Esophagus squamous epithelium (tissue), 5 donors: ENCODE measurements around the gene CCDC183. TPM values are rescaled to one million over a fixed set of nuclear protein-coding genes. Genes with fewer than 3 reads are reported as not detected.

ENCODE experiments used
- DNase-seq: peaks from one replicate; lab custom pipeline; 2025; lab: John Stamatoyannopoulos, UW
- H3K27ac ChIP-seq, 4 donors: fragments of 200-600 bp; sonication (generic); one replicate each; pipeline ENCODE4 v1.5.1; 2016 to 2019; ENCODE audit warnings: mild to moderate bottlenecking in 1 of 4
- H3K27me3 ChIP-seq, 4 donors: fragments of 200-600 bp; sonication (generic); 1 replicate in 3 of 4; 2 replicates in 1 of 4; pipeline versions ENCODE4 v1.5.1 to v1.6.0; 2017 to 2021; ENCODE audit warnings: antibody characterized with exemption in 1 of 4
- H3K36me3 ChIP-seq, 3 donors: fragments of 200-600 bp; sonication (generic); one replicate each; pipeline ENCODE4 v1.5.1; 2016 to 2019
- H3K4me1 ChIP-seq, 3 donors: fragments of 200-600 bp; sonication (generic); one replicate each; pipeline ENCODE4 v1.5.1; 2017 to 2019
- H3K4me3 ChIP-seq, 4 donors: fragments of 200-600 bp; sonication (generic); 1 replicate in 3 of 4; 2 replicates in 1 of 4; pipeline ENCODE4 v1.5.1; 2016 to 2019; ENCODE audit warnings: mild to moderate bottlenecking in 2 of 4, moderate library complexity in 1 of 4
- H3K9me3 ChIP-seq, 3 donors: fragments of 200-600 bp; sonication (generic); one replicate each; pipeline ENCODE4 v1.5.1; 2016 to 2019
- POLR2A ChIP-seq, 4 donors: fragments of 450-650 bp; IDR thresholded peaks; one replicate each; pipeline ENCODE4 v1.6.1; 2017; ENCODE audit warnings: antibody characterized with exemption in 4 of 4, mild to moderate bottlenecking in 4 of 4, moderate library complexity in 3 of 4
- WGBS, 2 donors: methylation state at CpG; one replicate each; pipeline ENCODE4 v1.1.5; 2018; 5-methylcytosine and 5-hydroxymethylcytosine counted together
- intact Hi-C: fragments of 100-400 bp; cut with DNase I; formaldehyde crosslinking; loops from one replicate; pipeline ENCODE4 v1.15.0; 2022
- total RNA-seq, 4 donors: library from RNA; depleted of rRNA; stranded (reverse); fragments of >200 nt; gene quantifications; one replicate each; pipeline ENCODE4 v1.1.0, GENCODE V29; 2016
- TF ChIP-seq, protein P1 (sequence below), 6 experiments: fragments of 450-650 bp in 4 of 6; fragments of 200-600 bp in 2 of 6; sonication (generic) in 2 of 6; IDR thresholded peaks; one replicate each; pipeline ENCODE4 v1.5.1; 2016 to 2019; ENCODE audit warnings: antibody characterized with exemption in 6 of 6, mild to moderate bottlenecking in 4 of 6, moderate library complexity in 4 of 6
- donor health status: DM: yes; HTN: yes; CAD: no.

CCDC183 gene
- total RNA-seq, 4 donors from 2014 or later = 2.1 TPM; not detected in 3

DNA sequence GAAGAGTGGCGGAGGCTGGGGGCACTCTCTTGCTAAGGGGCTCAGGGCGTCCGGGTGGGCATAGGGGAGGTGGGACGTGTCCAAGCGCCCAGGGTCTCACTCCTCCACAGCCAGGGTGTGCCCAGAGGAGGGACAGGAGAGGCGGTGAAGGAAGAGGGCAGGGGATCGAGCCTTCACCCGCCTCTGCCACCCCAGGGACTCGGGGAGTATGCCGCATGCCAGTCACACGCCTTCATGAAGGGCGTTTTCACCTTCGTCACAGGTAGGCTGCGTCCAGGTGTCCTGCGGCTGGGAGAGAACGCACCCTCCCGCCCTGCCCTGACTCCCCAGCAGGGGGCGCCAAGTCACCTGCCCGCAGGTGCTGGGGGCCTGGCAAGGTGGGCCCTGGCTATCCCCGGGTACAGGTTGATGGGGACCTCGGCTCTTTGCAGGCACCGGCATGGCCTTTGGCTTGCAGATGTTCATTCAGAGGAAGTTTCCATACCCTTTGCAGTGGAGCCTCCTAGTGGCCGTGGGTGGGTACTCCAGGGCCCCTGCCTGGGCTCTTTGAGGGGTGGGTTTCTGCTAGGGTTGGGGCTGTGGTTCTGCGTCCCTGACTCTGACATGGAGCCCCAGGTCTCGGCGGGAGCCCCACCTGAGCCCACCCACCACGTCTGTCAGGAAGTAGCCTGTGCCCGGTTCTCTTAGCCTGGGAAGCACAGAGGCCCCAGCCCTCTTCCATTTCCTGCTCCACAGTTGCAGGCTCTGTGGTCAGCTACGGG, 4.4 kb upstream of the CCDC183 start:
- H3K36me3 ChIP-seq = peaks cover 0 to 23% (median 3%) of the 10 kb centered on the region in 3 donors
- DNase-seq = no peak
- H3K9me3 ChIP-seq = no peaks in the 10 kb centered on the region
- peak in 1 of 4 donors; percentile 22 for TF ChIP-seq POLR2A (IDR thresholded peaks at IDR 0.05)
- TF ChIP-seq, protein P1, sequence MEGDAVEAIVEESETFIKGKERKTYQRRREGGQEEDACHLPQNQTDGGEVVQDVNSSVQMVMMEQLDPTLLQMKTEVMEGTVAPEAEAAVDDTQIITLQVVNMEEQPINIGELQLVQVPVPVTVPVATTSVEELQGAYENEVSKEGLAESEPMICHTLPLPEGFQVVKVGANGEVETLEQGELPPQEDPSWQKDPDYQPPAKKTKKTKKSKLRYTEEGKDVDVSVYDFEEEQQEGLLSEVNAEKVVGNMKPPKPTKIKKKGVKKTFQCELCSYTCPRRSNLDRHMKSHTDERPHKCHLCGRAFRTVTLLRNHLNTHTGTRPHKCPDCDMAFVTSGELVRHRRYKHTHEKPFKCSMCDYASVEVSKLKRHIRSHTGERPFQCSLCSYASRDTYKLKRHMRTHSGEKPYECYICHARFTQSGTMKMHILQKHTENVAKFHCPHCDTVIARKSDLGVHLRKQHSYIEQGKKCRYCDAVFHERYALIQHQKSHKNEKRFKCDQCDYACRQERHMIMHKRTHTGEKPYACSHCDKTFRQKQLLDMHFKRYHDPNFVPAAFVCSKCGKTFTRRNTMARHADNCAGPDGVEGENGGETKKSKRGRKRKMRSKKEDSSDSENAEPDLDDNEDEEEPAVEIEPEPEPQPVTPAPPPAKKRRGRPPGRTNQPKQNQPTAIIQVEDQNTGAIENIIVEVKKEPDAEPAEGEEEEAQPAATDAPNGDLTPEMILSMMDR (IDR thresholded peaks at IDR 0.05) = peak; percentile 90 to 99 (median 97)
- WGBS, 2 donors = 4% methylated on average over 9 of the region's 29 CpGs; no CpG with 5 or more reads in 1 of the 2 donors
- H3K27ac ChIP-seq = peak overlapping the region; percentile 99 to 100 (median 99)
- intact Hi-C loops = no loop called here
- H3K27me3 ChIP-seq = peaks cover 0 to 14% (median 0%) of the 10 kb centered on the region in 4 donors
- peak overlapping the region; percentile 47 to 90 (median 79) for H3K4me3 ChIP-seq
- peaks cover 11 to 50% (median 17%) of the 10 kb centered on the region in 3 donors for H3K4me1 ChIP-seq

DNA sequence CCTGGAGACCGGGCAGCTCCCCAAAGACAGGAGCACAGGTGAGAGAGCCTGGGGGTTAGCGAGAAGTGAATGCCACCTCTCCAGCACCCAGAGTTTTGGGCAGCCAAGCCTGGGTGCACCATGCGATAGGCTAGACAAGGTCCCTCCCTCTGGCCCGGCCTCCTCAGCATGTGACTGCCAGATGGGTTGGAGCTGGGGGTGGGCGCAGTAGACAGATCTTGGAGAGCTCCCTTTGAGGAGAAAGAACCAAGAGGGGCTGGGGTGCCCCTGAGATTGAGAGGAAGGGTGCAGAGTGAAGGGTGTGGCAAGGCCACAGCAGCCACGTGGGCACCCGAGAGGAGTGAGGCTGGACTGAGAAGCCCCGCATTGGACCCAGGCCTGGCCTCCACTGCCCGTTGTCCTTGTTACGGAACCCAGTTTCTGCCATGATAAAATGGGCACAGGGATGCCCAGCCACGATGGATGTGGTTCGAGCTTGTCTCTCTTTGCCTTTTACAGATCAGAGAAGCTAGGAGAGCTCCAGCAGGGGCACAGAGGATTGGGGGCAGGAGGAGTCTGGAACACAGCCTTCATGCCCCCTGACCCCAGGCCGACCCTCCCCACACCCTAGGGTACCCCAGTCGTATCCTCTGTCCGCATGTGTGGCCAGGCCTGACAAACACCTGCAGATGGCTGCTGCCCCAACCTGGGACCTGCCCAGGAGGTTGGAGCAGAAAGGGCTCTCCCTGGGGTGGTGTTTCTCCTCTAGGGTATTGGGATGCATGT, 3.6 kb upstream of the CCDC183 start:
- Histone ChIP-seq H3K4me3 (peak overlapping the region in 3 of 4 donors; percentile 77 to 90 (median 81)), H3K27ac (peak overlapping the region in 3 of 4 donors; percentile 99), H3K4me1 (peaks cover 11 to 52% (median 17%) of the 10 kb centered on the region in 3 donors), H3K27me3 (peaks cover 0 to 22% (median 0%) of the 10 kb centered on the region in 4 donors), H3K36me3 (peaks cover 0 to 23% (median 3%) of the 10 kb centered on the region in 3 donors), H3K9me3 (no peaks in the 10 kb centered on the region)
- no peak for DNase-seq
- intact Hi-C loops = no loop called here
- no peak for TF ChIP-seq POLR2A (IDR thresholded peaks at IDR 0.05)
- TF ChIP-seq, protein P1 (IDR thresholded peaks at IDR 0.05) = no peak
- 69 to 77% methylated on average over 10 to 11 of the region's 15 CpGs for WGBS, 2 donors

DNA sequence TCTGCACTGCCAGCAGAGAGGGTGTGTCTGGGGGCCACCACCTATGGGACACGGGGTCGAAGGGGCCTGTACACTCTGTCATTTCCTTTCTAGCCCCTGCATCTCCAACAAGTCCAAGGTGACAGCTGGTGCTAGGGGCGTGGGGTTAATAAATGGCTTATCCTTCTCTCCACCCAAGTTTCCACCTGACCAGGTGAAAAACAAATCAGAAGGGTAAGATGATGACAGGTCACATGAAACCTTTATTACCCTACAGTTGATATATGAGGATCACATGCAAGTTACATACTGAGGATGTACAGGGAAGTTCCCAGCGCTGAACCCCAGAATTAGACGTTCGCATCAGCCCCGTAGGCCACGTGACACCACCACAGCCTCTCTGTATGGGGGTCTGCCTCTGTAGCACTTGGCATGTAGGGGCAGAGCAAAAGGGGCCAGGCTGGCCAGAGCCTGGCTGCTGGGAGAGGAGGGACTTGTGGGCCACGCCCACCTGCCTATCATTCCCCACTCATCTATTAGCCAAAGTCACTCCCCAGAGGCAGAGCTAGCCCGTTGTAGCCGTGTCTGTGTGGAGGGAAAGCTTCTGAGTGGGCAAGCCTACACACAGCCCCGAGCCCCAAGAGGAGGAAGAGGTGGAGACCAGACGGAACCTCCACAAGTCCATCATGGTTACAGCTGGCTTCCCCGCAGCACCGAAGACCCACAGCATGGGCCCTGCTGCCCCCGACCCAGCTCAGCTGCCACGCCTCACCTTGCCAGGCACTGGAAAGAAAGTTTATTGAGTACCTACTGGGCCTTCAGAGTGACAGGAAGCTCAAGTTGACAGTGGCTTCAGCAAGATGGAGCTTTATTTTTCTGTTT, 2.8 kb upstream of the CCDC183 start:
- 72 to 75% methylated on average over 15 to 16 of the region's 17 CpGs for WGBS, 2 donors
- H3K27ac ChIP-seq = no peak overlapping the region
- TF ChIP-seq, protein P1 (IDR thresholded peaks at IDR 0.05) = no peak
- TF ChIP-seq POLR2A (IDR thresholded peaks at IDR 0.05) = no peak
- DNase-seq = no peak
- peaks cover 0 to 30% (median 2%) of the 10 kb centered on the region in 4 donors for H3K27me3 ChIP-seq
- intact Hi-C loops = no loop called here
- H3K36me3 ChIP-seq = peaks cover 0 to 23% (median 3%) of the 10 kb centered on the region in 3 donors
- no peaks in the 10 kb centered on the region for H3K9me3 ChIP-seq
- no peak overlapping the region for H3K4me3 ChIP-seq
- peaks cover 11 to 48% (median 17%) of the 10 kb centered on the region in 3 donors for H3K4me1 ChIP-seq

DNA sequence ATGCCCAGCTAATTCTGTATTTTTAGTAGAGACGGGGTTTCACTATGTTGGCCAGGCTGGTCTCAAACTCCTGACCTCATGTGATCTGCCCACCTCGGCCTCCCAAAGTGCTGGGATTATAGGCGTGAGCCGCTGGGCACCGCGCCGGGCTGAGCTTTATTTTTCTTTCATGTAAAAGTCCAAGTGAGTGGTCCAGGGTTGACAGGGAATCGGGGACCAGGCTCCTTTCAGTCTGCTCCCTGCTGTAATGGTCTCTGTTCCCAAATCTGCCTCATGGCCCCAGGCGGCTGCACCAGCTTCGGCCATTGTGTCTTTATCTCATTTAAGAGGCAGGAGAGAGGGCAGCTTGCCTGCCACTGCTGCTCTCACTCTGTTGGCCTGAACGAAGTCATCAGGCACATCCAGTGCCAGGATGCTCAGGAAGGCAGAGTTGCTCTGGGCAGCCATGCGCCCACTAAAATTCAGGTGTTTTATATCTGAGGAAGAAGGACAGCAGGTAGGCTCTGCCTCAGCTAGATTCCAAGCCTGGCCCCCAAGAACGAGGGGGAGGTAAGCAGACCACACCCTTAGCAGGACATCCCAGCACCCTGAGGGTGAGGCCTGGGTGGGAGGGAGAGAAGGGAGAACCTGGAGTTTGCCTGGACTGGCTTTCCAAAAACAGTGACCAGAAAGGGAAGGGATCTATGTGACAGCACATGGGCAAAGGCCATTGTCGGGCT, 1.7 kb upstream of the CCDC183 start:
- TF ChIP-seq, protein P1 (IDR thresholded peaks at IDR 0.05) = no peak
- TF ChIP-seq POLR2A (IDR thresholded peaks at IDR 0.05) = no peak
- no peak overlapping the region for H3K4me3 ChIP-seq
- H3K9me3 ChIP-seq = no peaks in the 10 kb centered on the region
- intact Hi-C loops = no loop called here
- peaks cover 0 to 42% (median 12%) of the 10 kb centered on the region in 4 donors for H3K27me3 ChIP-seq
- H3K36me3 ChIP-seq = peaks cover 0 to 23% (median 3%) of the 10 kb centered on the region in 3 donors
- H3K4me1 ChIP-seq = peaks cover 17 to 58% (median 23%) of the 10 kb centered on the region in 3 donors
- 85 to 92% methylated on average over 9 to 11 of the region's 14 CpGs for WGBS, 2 donors
- no peak for DNase-seq
- no peak overlapping the region for H3K27ac ChIP-seq
